ENCODE results near the gene MOCS1.

Gene MOCS1

DNA sequence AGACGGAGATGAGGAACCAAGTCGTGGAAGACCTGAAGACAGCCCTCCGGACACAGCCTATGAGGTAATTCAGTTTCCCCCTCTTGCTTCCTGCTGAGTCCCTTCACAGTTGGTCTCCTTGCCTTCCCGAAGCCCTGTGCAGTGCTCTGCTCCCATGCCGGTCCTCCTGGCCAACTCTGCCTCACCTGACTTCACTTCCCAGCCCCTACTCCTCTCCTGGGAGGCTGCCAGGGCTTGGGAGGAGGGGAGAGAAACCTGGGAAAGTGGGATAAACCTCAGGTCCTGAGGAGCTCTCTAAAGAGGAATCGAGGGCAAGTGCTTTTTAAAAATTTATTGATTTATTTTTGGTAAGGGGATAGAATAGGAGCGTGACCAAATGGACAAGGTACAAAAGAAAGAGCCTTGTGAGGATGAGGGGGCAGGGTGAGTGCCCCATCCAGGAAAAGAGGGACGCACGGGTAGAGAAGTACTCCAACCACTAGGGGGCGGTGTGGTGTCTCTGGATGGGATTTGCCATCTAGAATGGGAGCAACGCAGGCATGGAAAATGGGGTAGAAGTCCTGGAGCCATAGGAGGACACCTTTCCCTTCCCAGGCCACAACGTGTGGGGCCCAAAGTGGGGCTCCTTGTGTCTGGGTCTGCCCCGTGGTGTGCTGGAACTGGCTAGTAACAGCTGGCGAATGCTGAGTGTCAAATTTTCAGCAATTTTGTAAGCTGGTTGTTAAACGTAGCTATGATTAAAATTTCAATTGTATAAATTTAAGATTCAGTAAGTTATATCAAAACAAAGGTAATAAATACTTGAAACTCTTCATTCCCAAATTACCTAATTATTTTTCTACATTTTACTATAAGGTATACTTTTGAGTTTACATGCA lies 69.0 kb downstream of the MOCS1 start:
- no peak for TF ChIP-seq JUND (IDR thresholded peaks at IDR 0.05; ENCODE audit: low read depth)

DNA sequence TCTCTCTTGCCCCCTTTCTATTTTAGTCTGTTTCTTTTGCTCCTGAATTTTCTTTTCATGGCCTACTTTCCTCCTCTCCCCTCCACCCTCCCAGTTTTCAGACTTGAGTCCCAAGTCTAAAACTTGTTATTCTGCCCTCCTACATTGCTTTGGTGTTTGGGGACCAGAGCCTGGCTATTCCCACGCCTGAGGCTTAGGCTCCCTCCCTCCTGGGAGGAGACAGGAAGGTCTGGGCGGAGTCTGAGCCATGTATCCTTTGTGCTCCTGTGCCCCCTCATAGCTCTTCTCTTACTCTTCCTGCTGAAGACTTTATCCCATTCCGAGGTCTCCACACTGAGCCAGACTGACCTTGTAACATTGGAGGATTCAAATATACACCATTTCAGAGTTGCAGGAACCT lies 72.6 kb downstream of the MOCS1 start:
- no peak for DNase-seq (ENCODE audit: low read depth in 1 of 2, low spot score in 1 of 2)
- TF ChIP-seq JUND (IDR thresholded peaks at IDR 0.05; ENCODE audit: low read depth), result no peak
- in situ Hi-C loops (cut with HindIII; ENCODE audit: low pct_unique_long_range_greater_than_20kb, low sequenced_read_pairs), result no loop called here

More for the DNA sequence above, 69.0 kb downstream of the MOCS1 start:
- in situ Hi-C loops (cut with HindIII; ENCODE audit: low pct_unique_long_range_greater_than_20kb, low sequenced_read_pairs), result no loop called here
- DNase-seq (ENCODE audit: low read depth in 1 of 2, low spot score in 1 of 2), result peak; percentile 66 to 83

DNA sequence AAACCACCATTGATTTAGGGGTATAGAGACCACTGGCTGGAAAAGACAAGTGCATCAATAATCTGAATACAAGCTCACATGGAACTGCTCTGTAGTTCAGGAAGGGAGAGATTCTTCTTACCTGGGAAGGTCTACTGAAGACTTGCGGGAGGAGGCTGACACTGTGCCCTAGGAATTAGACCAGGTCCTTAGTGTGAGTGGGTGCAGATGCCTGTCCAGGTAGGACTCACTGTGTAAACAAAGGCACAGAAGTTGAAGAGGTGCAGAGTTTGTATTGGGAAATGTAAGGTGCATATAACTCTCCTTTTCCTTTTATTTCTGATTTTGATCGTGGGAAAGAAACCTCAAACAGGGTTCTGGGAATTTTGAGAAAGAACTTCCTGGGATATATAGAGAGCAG lies 75.2 kb downstream of the MOCS1 start:
- DNase-seq (ENCODE audit: low read depth in 1 of 2, low spot score in 1 of 2), result no peak
- in situ Hi-C loops (cut with HindIII; ENCODE audit: low pct_unique_long_range_greater_than_20kb, low sequenced_read_pairs), result no loop called here
- no peak for TF ChIP-seq JUND (IDR thresholded peaks at IDR 0.05; ENCODE audit: low read depth)

DNA sequence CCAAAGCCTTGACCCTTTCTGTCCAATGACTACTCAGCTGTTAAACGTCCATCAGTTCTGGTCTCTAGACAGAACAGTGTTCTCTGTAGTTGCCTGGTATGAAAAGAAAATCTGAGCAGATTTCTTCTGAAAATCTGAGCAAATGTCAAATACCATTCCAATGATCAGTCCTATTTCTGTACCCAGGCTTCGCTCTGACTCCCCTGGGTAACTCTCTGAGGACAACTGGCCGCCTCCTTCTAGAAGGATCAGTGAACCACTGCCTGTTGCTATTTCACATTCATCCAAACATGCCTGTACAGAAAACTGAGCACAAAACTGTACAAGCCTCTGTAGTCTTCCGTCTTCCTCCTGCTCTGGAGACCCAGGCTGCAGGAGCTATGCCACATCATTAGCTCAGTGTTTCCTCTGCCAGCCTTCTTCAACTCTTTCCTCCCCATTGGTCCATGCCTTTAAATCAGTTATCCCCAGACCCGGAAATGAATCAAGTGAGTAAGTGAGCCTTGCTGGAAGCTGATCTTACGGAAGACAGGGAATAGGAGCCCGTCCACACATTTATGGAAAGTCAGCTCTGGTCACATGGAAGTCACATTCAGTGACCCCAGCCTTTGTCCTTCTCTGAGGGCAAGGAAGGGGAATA lies 78.8 kb downstream of the MOCS1 start:
- TF ChIP-seq JUND (IDR thresholded peaks at IDR 0.05; ENCODE audit: low read depth), result no peak
- in situ Hi-C loops (cut with HindIII; ENCODE audit: low pct_unique_long_range_greater_than_20kb, low sequenced_read_pairs), result no loop called here

More for the DNA sequence above, 78.8 kb downstream of the MOCS1 start:
- DNase-seq (ENCODE audit: low read depth in 1 of 2, low spot score in 1 of 2), result no peak
